Heart left ventricle (tissue), 13 donors: Measurements from ENCODE around the gene PTPRU.

Experiments
- CTCF ChIP-seq, 12 donors: fragments of 200-600 bp; sonication (generic) in 4 of 12; IDR thresholded peaks; one replicate each; pipeline versions ENCODE4 v1.5.0 to v1.8.0; 2018 to 2022; ENCODE audit warnings: antibody characterized with exemption in 12 of 12, mild to moderate bottlenecking in 5 of 12
- POLR2A ChIP-seq, 2 donors: fragments of 450-650 bp; IDR thresholded peaks; one replicate each; pipeline ENCODE4 v1.6.1; 2017; ENCODE audit warnings: antibody characterized with exemption in 2 of 2, mild to moderate bottlenecking in 2 of 2, moderate library complexity in 2 of 2
- donor health status: ischemic (EF 13 %, LVEDD 7.1; RV severe dilation, severe dysfunction).
- donor health status: DM: no; HTN: yes; CAD: no.
- donor health status: DM: no; HTN: no; CAD: no.
- donor health status: ischemic (EF 25% LVEDD 6.9; RV normal size, moderate dysfunction).
- donor health status: ischemic (EF 25% LVEDD 5.7; RV mildly dilated, moderate dysfunction).
- donor health status: ischemic (EF 35%, LVEDD 5.7; RV mildly dilated, moderate dysfunction).
- donor health status: nonischemic (EF 11% LVEDD 7.7; RV severe dilation, severe dysfunction).
- donor health status: DM: yes; HTN: yes; CAD: no.
- donor health status: PGD.
- donor health status: ischemic (EF 29% LVEDD 5.4; RV normal size, mild dysfunction).
- donor health status: nonischemic (EF 23%, LVEDD 6.1; RV moderate dilation, normal function).

GRCh38 chr1:29197993-29198392 is 38.3 kb upstream of the PTPRU start:
- TF ChIP-seq CTCF (IDR thresholded peaks at IDR 0.05) = no peak
- TF ChIP-seq POLR2A (IDR thresholded peaks at IDR 0.05) = no peak
